A172 (cell line): ENCODE data around the gene ZDHHC20. TPM values are rescaled to one million over a fixed set of nuclear protein-coding genes. Genes with fewer than 3 reads are reported as not detected.

Experiments
- DNase-seq: peaks from one replicate; pipeline ENCODE4 v3.0.0-alpha.2; 2015; ENCODE audit warnings: low spot score
- total RNA-seq: library from RNA; depleted of rRNA; stranded (reverse); fragments of >200 nt; shearing (Covaris generic); gene quantifications from 2 replicates; pipeline ENCODE4 v1.2.3, GENCODE V29; 2014

ZDHHC20 gene
- total RNA-seq, 1 experiment from 2014 or later, result 103 TPM

GRCh38 chr13:21361706-21362105 lies 97.4 kb downstream of the ZDHHC20 start:
- DNase-seq, result no peak

GRCh38 chr13:21361123-21361522 lies 98.0 kb downstream of the ZDHHC20 start:
- DNase-seq, result no peak

- DNase-seq, result no peak
These were observed 98.6 kb downstream of the ZDHHC20 start for GRCh38 chr13:21360463-21360862.

DNA sequence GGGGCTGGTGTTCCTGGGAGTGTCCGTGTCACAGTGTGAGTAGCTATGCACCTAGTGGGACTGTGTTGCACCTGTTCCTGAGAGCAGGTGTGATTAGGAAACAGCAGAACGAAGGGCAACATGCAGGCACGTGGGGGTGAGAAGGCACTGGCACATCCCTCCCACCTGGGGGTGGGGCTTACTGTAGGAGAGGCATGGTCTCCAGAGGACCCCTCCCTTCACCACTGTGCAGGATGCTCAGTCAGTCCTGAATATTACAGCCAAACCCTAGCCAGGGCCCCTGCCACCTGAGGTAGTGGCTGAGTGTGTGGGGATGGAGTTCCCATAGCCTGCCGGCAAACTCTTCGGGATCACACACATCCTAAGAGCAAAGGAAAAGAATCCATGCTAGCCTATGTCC lies 99.2 kb downstream of the ZDHHC20 start:
- no peak for DNase-seq

- no peak for DNase-seq
These were observed 103.8 kb downstream of the ZDHHC20 start for GRCh38 chr13:21355304-21355703.

DNA sequence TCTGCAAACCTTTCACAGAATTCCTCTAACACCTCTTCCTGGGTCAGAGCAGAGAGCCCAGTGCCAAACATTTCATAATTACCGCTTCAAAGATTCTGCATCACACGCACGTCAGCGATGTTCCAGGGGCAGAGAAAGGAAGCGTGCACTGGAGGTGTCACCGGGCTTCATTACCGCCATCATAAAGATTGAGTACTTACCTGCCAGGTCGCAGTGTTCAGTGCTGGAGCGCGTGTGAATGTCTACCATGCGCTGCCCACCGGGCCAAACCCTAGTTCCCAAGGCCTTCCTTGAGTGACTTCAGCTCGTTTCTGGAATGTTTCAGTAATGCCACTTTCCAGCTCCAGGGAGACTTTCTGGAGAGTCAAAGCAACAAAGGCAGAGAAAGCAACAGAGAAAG lies 104.4 kb downstream of the ZDHHC20 start:
- DNase-seq, result no peak

DNA sequence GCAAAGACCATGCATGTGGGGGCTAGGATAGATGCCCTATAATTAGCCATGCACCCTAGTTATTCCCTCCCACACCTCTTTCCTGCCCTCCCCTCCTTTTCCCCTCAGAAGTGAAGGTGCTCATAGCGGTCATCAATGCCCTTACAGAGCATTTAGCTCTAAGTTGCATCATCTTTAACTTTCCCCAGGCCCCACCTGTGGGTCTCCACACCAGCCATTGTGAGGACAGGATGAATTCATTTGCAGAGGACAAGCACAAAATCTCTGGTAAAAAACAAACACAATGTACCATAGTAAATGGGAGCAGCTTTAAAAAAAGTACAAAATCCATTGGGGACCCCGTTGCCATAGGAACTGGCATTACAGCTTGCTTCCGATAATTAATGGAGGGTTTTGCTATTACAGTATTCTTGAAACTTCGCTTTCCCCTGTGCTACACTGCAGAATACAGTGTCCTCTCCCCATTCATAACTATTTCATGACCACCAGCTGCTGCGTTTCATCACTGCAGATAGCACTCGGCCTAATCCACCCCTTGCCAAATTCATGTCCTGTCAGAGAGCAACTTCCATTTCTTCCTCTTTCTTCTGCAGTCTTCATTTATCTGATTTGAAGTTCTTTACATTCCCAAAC lies 110.5 kb downstream of the ZDHHC20 start:
- no peak for DNase-seq

GRCh38 chr13:21347753-21348318 lies 111.3 kb downstream of the ZDHHC20 start:
- DNase-seq, result no peak

DNA sequence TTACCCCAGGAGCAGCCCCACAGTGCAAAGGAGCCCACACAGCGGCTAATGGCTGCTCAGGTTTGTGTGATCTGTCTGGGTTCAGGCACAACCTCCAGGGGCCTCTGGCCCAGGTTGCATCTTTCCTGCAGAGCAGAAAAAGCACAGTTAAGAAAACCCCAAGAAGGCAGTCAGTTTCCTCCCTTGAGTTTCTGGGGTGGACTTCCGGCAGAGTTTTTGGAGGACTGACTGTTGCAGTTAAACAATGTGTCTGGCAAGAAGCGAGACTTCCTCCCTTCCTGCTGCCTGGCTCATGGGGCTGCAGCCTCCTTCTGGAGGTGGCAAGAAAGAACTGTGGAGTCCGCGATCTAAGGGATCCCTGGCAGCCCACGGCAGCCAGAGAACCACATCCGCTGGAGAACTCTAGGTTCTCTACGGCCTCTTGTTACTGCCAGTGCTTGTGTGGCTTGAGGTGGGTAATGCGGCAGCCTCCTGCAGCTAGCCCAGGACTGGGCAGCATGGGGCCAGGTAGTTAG lies 114.4 kb downstream of the ZDHHC20 start:
- DNase-seq, result no peak

DNA sequence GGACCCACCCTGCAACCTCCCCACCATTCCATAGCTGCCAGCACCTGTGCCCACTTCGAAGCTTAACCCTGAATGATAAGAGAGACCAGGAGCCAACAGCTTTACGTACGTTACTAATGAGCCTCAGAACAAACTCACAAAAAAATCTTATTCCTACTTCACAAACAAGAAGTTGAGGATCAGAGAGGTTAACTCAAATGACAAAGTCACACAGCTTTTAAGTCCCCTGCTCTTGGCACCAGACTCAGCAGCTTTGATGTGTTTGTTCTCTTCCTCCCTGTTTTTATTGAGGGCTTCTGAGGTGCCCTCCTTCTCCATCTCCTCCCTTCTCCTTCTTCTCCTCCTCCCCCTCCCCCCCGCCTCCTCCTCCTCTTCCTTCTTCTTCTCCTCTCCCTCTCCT lies 115.4 kb downstream of the ZDHHC20 start:
- no peak for DNase-seq

- no peak for DNase-seq
These were observed 116.2 kb downstream of the ZDHHC20 start for GRCh38 chr13:21342699-21343442.

GRCh38 chr13:21341637-21342422 lies 117.3 kb downstream of the ZDHHC20 start:
- no peak for DNase-seq

DNA sequence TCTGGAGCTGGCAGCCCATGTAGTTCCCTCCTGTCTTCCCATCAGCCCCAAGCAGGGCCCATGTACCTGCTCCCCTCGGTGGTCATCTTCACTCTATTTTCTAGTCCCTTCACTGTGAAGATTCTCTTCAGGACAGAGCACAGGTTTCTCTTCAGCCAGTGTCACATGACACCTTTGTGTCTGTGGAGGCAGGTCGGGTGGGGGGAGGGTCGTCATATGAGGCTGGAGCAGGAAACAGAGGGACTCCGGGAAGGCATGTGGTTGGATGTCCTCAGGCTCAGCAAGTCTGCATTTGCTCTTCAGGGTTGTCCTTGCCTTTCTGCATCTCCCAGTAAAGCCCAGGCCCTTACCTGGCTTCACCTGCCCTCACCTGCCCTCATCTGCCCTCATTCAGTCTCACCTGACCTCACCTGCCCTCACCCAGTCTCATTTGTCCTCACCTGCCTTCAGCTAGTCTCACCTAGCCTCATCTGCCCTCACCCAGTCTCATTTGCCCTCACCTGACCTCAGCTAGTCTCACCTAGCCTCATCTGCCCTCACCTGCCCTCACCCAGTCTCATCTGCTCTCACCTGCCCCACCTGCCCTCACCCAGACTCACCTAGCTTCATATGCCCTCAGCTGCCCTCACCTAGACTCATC lies 120.3 kb downstream of the ZDHHC20 start:
- DNase-seq, result no peak

GRCh38 chr13:21338156-21338555 lies 120.9 kb downstream of the ZDHHC20 start:
- no peak for DNase-seq

DNA sequence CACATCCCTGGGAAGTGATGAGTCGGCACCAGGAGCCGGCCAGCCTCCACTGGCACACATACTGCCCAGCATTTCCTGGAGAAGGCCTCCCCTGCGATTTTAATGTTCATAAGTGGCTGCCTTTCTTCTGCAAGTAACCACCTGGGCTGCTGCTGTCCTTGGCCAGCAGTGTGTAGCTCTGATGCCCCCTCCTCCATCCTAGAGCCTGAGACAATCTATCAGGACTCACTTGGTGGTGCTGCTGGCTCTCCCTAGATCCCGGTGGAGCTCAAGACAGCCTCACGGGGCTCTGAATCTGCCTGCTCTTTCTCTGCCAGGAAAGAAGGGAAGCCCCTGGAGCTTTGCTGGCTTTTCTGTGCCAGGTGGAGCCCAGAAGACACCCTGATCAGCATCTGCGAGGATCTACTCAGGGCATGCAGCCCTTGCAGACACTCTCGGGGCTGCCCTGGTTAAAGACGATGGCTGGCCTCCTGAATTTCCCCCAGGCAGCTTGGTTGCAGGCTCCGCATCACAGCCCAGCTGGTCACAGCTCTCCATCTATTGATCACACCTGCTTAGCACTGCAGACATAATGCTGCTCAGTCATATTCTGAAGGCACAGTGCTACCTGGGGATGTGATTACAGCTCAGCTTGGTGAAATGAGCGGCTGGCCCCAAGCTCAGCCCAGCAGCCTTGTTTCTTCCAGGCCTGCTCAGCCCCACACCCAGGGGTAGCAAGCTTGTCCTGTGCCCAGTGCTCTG lies 122.3 kb downstream of the ZDHHC20 start:
- no peak for DNase-seq

GRCh38 chr13:21333186-21333585 lies 125.9 kb downstream of the ZDHHC20 start:
- DNase-seq, result no peak

DNA sequence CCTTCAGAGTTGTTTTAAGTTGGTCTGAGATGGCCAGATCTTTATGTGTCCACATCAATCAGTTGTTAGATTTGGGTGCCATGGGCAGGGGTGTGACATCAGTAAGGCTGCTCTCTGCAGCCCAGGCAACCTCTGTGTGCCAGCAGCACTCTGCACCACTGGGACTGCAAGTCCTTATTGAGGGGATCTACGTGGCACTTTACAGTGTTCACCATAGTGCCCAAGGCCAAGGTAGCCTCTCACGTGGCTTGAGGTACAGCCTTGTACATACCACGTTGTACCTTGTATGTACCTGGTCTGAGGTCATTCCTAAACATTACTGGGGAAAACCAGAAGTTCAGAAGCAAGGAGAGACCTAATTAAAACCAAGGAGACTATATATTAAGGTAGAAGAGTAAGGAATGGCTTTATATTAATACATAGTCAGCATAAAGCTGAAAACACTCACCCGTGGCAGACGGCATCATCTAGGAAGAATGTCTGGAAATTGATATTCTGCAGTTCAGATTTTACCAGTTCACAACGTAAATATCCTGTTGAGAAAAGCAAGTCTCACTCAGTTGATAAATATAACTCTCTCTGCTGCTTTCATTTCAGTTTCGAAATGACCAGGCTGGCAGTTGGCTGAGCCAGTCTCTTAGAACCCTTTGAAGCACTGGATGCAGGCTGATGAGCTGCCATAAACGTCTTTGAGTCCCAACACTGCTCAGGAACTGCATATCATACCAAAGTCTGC lies 128.8 kb downstream of the ZDHHC20 start:
- no peak for DNase-seq

GRCh38 chr13:21328836-21329477 lies 130.1 kb downstream of the ZDHHC20 start:
- no peak for DNase-seq

GRCh38 chr13:21328201-21328600 lies 130.9 kb downstream of the ZDHHC20 start:
- DNase-seq, result no peak
